ENCODE data around the gene FAM174B.

The FAM174B gene

DNA sequence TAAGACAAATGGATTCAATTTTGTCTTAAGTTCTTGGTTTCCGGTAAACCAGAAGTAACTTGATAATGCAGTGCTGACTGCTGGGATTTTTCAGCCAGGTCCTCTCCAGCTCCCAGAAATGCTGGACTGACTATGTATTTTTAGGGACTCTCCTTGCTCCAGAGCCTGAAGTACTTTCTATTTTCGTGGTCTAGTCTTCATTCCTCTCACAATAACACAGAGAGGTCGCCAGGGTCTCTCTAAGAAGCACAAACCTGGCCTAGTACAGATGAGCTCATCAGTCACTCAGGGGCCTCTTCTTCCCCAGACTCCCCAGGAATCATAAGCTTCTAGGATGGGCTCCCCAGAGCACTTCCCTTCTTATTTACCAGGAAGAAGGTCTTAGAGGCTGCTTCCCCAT, 85.8 kb downstream of the FAM174B start:
- Histone ChIP-seq H3K27ac (ENCODE audit: low read depth, low read length) (no peak overlapping the region), H3K79me2 (ENCODE audit: insufficient read depth, low read length) (no peaks in the 10 kb centered on the region), H3K4me3 (ENCODE audit: insufficient read depth, low read length, poor library complexity, severe bottlenecking) (no peak overlapping the region), H4K20me1 (ENCODE audit: low read depth, low read length) (no peaks in the 10 kb centered on the region), H3F3A (ENCODE audit: insufficient read depth) (no peaks in the 10 kb centered on the region), H3K4me2 (ENCODE audit: low read depth, low read length, poor library complexity, severe bottlenecking) (no peak overlapping the region), H3K9ac (ENCODE audit: low read length) (no peak overlapping the region), H3K36me3 (ENCODE audit: low read length) (no peaks in the 10 kb centered on the region), H3K9me3 (ENCODE audit: insufficient read depth, low read length) (no peaks in the 10 kb centered on the region), H2AFZ (ENCODE audit: low read depth, low read length, severe bottlenecking) (no peak overlapping the region), H3K27me3 (ENCODE audit: low read length) (no peaks in the 10 kb centered on the region), H3K9me2 (replicated peaks; ENCODE audit: insufficient read depth, low read length) (no peaks in the 10 kb centered on the region)
- TF ChIP-seq, protein P1, sequence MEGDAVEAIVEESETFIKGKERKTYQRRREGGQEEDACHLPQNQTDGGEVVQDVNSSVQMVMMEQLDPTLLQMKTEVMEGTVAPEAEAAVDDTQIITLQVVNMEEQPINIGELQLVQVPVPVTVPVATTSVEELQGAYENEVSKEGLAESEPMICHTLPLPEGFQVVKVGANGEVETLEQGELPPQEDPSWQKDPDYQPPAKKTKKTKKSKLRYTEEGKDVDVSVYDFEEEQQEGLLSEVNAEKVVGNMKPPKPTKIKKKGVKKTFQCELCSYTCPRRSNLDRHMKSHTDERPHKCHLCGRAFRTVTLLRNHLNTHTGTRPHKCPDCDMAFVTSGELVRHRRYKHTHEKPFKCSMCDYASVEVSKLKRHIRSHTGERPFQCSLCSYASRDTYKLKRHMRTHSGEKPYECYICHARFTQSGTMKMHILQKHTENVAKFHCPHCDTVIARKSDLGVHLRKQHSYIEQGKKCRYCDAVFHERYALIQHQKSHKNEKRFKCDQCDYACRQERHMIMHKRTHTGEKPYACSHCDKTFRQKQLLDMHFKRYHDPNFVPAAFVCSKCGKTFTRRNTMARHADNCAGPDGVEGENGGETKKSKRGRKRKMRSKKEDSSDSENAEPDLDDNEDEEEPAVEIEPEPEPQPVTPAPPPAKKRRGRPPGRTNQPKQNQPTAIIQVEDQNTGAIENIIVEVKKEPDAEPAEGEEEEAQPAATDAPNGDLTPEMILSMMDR (IDR thresholded peaks at IDR 0.05; ENCODE audit: insufficient read depth, low read length, poor library complexity, severe bottlenecking) = no peak
- TF ChIP-seq EZH2phosphoT487 (conservative IDR thresholded peaks at IDR 0.05; ENCODE audit: low read length) = no peak

Measured in SU-DHL-6 (cell line).